ENCODE data around the gene SAXO1. TPM values are rescaled to one million over a fixed set of nuclear protein-coding genes. Genes with fewer than 3 reads are reported as not detected.

Gene SAXO1
- total RNA-seq, 4 donors from 2014 or later = not detected

DNA sequence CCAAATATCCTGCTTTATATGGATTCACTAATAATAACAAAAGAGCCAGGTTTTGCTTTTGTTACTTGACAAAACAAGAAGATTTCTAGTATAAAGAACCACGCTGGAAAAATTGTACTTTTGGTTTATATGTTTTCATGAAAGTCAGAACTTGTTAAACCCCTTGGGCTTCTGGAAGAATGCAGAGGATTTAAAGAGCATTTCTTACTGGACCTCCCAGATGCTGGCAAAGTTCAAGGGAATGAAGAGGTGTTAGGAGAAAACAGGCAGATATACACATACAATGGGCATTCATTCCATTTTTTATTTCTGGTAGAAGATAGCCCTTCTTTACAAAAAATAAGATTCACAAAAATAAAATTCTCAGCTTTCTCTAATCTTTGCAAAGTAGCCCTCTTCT lies 61.1 kb downstream of the SAXO1 start:
- no peak for ATAC-seq (ENCODE audit: low FRiP score)
- TF ChIP-seq, protein P1, sequence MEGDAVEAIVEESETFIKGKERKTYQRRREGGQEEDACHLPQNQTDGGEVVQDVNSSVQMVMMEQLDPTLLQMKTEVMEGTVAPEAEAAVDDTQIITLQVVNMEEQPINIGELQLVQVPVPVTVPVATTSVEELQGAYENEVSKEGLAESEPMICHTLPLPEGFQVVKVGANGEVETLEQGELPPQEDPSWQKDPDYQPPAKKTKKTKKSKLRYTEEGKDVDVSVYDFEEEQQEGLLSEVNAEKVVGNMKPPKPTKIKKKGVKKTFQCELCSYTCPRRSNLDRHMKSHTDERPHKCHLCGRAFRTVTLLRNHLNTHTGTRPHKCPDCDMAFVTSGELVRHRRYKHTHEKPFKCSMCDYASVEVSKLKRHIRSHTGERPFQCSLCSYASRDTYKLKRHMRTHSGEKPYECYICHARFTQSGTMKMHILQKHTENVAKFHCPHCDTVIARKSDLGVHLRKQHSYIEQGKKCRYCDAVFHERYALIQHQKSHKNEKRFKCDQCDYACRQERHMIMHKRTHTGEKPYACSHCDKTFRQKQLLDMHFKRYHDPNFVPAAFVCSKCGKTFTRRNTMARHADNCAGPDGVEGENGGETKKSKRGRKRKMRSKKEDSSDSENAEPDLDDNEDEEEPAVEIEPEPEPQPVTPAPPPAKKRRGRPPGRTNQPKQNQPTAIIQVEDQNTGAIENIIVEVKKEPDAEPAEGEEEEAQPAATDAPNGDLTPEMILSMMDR (IDR thresholded peaks at IDR 0.05) = no peak
- DNase-seq (ENCODE audit: low spot score) = no peak

DNA sequence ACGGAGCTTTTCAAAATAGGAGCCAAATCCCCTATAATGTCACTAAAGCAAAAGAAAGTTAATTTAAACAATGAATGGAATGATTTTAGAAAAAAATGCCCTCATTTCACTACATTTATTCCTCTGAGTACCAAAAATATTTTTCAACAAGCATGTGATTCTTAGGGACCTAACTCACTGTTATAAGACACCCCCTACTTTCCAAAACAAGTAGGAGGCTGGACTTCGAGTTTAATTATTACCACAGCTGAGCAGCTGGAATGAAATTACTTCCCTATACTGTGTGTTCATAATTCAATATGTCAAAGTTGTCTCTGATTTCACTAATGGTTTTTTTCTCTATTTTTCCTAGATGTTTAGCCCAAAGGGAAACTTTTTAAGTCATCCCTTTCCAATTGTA lies 61.6 kb downstream of the SAXO1 start:
- DNase-seq (ENCODE audit: low spot score) = no peak
- no peak for ATAC-seq (ENCODE audit: low FRiP score)
- TF ChIP-seq, protein P1 (IDR thresholded peaks at IDR 0.05) = no peak

DNA sequence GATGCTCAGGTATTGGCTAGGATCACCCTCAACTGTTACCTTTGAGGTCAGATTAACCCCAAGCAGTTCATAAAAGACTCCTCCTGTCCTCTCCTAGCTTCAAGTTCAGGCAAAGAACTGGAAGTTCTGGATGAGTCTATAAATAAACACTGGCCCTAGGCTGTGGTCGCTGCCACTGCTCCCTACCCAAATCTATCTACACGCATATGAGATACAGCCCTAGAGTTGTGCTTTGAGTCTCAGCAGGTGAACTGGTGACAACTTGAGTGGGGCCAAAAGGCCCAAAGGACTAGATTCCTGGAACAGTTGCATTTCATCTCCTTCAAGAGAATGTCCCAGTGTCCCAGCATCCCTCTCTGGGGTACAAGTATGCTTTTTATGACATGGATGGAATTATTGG lies 62.6 kb downstream of the SAXO1 start:
- ATAC-seq (ENCODE audit: low FRiP score) = no peak
- TF ChIP-seq, protein P1 (IDR thresholded peaks at IDR 0.05) = no peak
- DNase-seq (ENCODE audit: low spot score) = no peak

DNA sequence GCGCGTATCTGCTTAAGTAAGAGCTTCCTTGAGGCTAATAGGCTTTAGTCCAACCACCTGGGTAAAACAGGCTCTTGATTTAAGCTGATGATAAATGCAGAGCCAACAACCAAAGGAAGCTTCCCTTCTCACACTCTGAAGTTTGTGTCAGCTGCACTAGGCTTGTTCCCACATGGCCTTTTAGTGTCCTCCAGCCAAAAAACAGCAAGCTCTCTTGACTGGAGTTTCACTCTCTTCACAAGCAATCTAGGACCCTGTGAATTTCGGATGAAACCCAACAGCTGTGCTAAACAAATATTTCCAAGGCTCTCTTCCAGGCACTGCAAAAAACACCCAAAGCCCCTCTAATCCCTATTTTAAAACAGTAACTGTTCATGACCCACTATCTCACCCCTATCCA lies 63.9 kb downstream of the SAXO1 start:
- DNase-seq (ENCODE audit: low spot score) (no peak), ATAC-seq (ENCODE audit: low FRiP score) (no peak)
- TF ChIP-seq, protein P1 (IDR thresholded peaks at IDR 0.05) = no peak

DNA sequence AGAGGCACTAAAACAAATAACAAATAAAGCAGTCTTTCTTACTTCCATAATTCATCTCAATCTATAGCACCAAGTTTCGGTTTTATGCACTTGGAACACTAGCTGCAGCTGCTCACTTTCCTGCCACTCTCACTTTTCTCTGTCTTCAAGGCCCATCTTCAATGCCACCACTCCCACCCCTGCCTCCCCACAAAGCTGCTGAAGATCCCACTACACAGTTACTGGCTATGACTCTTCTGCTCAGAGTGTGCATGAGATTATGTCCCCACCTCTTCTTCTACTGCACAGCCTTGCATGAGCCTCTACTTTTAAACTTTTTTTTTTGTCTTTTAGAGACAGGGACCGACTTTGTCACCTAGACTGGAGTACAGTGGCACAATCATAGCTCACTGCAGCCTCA lies 77.4 kb downstream of the SAXO1 start:
- ATAC-seq (ENCODE audit: low FRiP score) (no peak), DNase-seq (ENCODE audit: low spot score) (no peak)
- TF ChIP-seq, protein P1 (IDR thresholded peaks at IDR 0.05) = no peak

DNA sequence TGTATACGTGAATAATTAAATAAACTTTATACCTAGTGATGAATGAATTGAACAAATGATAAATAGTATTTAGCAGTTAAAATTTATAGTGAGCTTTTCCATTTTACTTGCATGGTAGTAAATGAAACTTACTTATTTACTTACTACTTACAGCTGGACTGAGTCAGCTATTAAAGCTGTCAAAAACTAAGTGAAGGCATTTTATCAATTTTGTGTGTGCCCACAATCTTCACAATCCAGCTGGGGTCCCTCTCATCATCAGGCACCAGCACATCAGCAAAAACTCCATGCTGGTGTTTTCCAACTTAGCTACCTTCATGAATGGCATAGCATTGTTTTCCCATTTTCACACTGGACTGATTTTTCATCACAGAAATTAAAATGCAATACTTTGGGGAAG lies 81.1 kb downstream of the SAXO1 start:
- TF ChIP-seq, protein P1 (IDR thresholded peaks at IDR 0.05) = no peak
- ATAC-seq (ENCODE audit: low FRiP score) (no peak), DNase-seq (ENCODE audit: low spot score) (no peak)

DNA sequence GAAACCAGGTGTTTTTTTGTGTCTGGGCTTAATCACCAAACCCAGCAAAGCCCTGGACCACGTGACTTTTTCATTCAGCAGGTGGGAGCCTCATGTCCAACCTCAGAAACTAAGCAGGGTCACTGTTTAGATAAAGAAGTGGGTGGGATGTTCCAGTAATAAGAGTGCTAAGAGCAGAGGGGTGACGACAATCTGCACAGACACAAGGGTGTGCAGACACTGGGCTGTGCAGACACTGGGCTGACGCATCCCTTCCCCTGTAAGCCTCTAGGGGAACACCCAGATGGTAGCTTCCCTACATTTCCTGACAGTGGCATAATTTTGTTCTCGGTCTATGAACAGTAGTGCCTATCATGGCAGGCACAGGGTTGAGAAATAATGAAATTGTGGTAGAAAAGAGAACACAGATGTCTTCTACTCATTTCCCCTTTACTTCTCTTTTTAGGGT lies 85.1 kb downstream of the SAXO1 start:
- DNase-seq (ENCODE audit: low spot score) (no peak), ATAC-seq (ENCODE audit: low FRiP score) (peak; percentile 49)
- TF ChIP-seq, protein P1 (IDR thresholded peaks at IDR 0.05) = no peak

Measured in omental fat pad (tissue), 4 donors.